HG03060 (cell line): ENCODE results near the gene GHITM.
A peak's percentile ranks its signal among the peaks of the same experiment; 100 is the strongest.
"Not testable (repeated sequence)": the region's sequence is repeated elsewhere in the genome, so short reads cannot be mapped to it uniquely, and the experiment has no call there.

Source experiments
- ATAC-seq: cut with Tn5 transposase; IDR thresholded peaks from one replicate; pipeline ENCODE4 v1.9.1; 2021; ENCODE audit warnings: low read depth, moderate number of reproducible peaks; ENCODE audit not compliant: unreplicated experiment

The GHITM gene

DNA sequence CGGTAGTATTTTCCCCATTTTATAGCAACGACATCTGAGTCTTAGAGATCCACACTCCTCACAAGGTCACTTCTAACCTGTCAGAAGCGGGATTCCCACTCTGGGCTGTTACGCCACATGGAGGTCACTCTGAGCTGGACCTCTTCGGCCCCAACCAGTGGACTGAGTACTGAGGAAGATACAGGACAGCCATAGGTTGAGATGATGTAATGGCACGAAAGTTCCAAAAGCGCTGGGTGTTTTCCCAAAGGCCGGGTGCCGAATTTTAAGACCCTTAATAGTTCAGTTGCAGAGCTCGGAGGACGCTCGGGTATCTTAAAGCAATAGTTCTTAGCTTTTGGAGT, 699 bp downstream of the GHITM start:
- ATAC-seq: no peak

DNA sequence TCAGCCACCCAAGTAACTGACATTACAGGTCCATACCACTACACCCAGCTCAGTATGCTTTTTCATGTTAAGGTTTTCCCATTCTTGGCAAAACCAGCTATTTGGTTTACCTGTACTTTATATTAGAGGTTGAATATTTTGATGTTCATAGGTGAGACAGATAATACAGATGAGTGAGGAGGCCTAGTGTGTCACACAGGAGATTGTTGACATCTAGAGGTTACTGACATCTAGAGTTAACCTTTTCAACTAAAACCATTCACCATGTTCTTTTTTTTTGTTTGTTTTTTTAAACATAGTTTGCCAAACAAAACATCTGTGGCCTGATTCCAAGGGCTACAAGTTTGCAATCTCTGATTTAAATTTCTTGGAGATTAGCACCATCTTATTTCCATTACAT, 8.0 kb downstream of the GHITM start:
- ATAC-seq: no peak

DNA sequence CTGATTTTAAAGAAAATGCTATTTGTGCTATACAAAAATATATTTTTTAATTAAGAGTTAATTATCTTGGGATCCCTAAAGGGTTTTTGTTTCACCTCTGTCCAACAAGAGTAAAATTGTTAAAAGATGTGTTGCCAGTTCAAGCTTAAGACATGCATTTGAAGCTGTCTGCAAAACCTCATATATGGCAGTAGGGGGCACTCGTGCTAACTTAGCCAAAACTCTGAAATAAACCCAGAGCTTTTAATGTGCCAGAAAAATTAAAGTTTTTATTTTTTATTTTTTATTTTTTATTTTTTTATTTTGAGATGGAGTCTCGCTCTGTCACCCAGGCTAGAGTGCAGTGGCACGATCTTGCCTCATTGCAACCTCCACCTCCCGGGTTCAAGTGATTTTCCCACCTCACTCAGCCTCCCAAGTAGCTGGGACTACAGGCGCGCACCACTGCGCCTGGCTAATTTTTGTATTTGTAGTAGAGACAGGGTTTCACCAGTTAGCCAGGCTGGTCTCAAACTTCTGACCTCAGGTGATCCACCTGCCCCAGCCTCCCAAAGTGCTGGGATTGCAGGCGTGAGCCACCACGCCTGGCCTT, 8.8 kb downstream of the GHITM start:
- ATAC-seq: not testable (repeated sequence)

DNA sequence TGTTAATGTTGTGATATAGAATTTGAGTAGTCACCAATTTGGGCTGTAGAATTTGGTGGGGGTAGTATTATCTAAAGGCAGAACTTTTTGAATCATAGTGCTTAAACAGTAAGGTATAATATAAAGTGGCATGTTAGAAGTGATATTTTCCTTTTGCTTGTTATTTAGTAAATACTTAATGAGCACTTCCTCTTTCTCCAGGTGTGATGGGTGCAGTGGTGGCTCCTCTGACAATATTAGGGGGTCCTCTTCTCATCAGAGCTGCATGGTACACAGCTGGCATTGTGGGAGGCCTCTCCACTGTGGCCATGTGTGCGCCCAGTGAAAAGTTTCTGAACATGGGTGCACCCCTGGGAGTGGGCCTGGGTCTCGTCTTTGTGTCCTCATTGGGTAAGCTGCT, 10.5 kb downstream of the GHITM start:
- ATAC-seq: no peak

DNA sequence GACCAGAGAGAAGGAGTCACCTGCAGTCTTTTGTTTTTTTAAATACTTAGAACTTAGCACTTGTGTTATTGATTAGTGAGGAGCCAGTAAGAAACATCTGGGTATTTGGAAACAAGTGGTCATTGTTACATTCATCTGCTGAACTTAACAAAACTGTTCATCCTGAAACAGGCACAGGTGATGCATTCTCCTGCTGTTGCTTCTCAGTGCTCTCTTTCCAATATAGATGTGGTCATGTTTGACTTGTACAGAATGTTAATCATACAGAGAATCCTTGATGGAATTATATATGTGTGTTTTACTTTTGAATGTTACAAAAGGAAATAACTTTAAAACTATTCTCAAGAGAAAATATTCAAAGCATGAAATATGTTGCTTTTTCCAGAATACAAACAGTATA, 13.5 kb downstream of the GHITM start:
- ATAC-seq: no peak

DNA sequence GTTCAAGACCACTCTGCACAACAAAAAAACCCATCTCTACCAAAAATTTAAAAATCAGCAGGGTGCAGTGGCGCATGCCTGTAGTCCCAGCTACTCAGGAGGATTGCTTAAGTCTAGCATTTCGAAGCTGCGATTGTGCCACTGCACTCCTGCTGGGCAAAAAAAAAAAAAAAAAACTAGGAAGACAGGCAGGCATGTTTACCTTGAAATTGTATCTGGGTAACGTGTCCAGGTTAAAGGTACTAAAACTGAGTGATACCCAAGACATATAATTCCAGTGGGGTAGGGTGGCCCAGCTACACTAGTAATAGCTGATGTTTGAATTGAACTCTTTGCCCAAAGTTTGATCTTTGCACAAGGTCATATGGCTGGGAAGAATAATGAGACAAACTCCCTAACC, 16.2 kb downstream of the GHITM start:
- no peak for ATAC-seq

DNA sequence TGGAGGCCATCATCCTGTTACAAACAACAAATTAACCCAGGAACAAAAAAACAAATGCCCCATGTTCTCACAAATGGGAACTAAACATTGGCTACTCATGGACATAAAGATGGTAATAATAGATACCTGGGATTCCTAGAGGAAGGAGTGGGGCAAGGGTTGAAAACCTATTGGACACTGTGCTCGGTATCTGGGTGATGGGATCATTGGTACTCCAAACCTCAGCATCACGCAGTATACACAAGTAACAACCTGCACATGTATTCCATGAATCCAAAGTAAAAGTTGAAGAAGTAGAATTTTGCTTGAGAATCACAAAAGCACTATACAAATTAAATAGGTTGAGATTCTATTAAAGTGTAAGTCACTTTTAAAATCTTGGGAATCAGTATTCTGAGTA, 16.7 kb downstream of the GHITM start:
- no peak for ATAC-seq

DNA sequence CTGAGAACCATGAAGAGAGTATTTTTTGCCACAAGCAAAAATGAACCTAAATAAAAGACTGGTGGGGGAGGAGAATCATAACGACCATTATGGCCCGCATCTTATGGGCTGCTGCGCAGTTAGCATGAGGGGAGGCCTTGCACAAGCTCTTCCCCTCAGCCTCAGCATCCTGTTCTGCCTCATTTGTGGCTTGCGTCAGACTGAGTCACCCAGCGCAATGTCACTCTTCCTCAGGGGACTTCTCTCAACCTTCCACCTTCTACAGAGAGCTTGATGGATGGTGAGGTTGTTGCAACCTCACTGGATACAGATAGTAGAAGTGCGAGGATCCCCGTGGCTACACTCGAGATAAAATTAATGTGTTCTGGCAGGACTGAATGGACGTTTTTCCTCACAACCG, 17.5 kb downstream of the GHITM start:
- peak; percentile 73 for ATAC-seq

DNA sequence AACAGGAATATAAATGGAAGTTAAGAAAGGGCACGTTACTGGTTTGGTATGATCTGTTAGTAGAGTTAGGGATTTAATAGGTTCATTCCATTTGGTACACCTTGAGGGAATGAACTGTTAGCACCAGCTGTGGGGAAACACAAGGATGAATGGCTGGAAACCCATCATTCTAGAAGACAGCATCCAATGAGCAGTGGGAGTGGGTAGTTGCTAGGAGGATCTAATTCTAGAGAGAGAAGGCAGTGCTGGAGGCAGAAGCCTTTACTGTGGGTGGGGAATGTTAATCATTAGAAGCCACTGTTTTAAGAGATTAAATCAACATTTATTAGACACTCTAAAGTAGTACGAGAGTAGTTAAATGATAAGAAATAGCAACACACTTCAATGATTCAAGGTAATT, 18.8 kb downstream of the GHITM start:
- no peak for ATAC-seq

DNA sequence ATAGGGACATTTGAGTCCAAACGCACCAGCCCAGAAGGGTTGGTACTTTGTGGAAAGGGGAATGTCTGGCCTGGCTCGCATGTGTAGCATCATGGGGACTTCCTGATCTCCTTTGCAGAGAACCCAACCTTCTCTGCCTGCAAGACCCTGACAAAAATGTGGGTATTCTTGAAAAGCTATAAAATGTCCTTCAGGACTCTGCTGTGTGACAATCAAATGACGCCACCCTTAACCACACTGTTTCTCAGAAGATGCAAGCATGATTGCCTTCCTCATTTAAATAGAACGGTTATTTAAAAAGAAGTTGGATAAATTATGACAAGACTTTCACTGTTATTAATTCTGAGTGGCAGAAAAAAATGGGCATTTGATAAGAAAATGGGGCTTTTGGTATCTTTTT, 19.2 kb downstream of the GHITM start:
- no peak for ATAC-seq

DNA sequence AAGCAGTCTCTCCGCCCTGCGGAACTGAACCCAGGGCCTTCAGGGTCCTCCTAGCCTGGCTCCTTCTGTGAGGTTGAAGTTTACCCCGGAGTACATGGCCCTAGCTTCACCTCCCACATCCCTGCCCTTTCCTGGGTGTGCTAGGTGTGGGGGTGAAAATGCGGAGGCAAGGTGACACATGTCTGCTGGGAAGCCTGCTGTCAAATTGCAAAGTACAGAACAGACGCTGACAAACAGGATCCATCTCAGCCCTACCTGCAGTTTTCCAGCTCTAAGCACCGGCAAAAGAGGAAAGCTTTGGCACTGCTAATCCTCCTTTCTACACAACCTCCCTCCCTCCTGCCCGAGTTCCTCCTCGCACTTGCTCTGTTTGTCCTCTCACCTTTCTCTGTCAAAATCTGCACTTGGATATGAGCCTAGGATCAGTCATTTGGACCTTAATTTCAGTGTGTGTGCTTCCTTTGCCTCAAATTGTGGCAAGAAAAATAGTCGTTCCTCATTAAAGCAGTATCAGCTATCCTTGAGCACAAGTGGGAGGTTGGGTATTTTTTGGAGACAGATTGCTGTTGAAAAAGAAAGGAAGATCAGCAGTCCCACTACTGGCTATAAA, 19.9 kb downstream of the GHITM start:
- ATAC-seq: no peak

DNA sequence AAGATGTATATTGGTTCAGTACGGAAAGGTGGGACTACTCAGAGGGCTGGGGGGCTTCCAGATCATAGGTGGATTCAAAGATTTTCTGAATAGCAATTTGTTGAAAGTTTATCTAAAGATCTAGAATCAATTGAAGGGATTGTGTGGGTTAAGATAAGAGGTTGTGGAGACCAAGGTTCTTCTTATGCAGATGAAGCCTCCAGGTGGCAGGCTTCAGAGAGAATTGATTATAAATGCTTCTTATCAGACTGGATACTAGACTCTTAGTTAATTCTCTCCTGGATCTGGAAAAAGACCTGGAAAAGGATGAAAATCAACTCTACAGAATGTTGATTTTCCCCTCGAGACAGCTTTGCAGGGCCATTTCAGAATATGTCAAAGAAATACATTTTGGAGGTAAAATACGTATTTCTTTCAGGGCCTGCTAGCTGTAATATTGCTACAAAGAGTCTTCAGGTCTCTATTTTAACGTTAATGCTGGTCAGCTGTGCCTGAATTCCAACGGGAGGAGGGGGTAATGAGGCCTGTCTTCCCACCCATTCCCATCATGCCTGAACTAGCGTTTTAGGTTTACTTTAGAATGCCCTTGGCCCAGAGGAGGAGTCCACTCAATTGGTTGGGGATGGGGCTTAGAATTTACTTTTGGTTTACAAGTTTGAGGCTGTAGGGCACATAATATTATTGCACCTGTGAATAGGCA, 21.5 kb downstream of the GHITM start:
- no peak for ATAC-seq

DNA sequence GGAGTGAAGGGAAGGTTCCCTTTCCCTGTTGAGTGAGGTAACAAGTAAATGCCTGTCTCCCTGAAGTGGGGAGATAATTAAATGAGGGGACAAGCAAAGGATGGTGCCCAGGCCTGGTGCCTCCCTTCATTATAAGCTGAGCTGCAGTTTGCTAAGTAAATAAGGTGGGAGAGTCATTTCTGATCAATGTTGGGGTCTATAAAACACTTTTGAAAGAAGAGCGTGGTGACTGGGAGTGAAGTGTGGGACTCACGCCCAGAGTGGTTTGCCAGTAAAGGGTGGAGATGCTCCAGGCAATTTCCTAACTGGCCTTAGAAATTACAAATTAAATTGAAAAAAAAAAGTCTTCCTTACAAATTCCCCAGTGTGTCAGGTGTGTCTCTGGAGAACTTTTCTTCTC, 24.7 kb downstream of the GHITM start:
- ATAC-seq: no peak

DNA sequence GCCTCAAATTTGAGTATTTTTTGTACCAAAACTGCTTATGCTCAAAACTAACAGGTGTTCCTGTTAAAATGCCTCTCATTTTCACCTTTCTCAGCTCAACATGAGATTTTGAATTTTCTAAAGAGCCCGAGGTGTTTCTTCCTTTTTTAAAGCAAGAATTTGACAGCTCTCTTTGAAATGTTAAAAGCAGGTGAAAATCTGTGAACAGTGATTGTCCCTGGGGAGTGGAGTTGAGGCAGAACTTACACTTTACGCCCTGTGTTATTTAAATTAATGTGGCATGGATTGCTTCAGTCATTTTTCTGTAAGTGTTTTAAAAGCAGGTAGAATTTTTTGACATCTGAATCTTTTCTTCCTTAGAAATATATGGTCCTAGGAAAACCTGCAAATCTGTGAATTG, 25.1 kb downstream of the GHITM start:
- no peak for ATAC-seq

DNA sequence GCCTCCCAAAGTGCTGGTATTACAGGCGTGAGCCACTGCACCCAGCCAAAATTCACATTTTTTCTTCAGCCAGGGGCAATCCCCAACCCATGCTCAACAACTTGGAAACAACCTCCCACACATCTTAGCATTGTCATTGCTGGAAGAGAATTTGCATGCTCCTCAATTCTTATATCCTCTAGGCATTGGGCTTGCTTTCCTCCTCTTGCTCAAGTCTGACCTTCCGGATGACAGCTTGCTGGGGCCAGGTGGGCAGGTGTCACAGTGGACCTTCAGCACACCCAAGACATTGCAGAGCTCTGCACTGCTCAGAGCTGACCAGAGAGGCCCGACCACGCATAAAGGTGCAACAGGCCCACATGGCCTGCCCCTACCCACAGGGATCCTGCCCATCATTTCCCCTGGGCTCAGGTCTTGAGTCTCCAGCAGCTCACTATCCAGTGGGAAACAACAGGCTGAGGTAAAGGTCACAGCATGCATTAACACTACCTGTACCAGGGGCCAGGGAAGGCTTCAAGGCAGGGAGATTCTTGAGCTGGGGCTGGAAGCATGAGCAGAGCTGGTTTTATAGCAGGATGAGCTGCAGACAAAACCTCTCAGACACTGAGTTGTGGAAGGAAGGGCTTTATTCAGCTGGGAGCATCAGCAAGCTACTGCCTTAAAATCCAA, 27.4 kb downstream of the GHITM start:
- ATAC-seq: no peak

DNA sequence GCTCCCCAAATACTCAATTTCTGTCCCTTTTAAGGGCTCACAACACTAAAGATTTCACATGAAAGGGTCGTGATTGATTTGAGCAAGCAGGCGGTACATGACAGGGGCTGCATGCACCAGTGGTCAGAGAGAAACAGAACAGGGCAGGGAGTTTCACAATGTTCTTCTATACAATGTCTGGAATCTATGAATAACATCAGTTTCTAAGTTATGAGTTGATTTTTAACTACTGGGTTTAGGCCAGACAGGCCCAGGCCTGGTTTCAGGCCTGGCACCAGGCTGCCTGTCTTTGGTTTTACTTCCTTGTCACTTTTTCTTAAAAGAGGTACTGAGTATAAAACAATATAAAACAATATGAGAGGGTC, 28.0 kb downstream of the GHITM start:
- not testable (repeated sequence) for ATAC-seq

DNA sequence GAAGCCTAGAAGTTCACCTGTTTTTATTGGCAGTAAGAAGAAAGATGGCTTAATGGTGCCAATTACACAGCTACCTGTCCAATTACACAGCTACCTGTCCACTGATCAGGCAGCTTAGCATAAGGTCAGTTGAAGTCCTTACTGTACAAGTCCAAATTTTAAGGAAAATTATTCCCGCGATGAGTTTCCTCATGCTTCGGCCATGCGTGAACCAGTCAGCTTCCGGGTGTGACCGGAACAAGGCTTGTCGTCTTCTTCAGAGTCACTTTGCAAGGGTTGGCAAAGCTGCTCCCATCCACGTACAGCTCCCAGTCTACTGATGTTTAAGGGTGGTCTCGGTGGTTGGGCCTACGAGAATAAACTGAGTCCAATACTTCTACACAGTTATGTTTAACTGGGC, 29.1 kb downstream of the GHITM start:
- not testable (repeated sequence) for ATAC-seq

DNA sequence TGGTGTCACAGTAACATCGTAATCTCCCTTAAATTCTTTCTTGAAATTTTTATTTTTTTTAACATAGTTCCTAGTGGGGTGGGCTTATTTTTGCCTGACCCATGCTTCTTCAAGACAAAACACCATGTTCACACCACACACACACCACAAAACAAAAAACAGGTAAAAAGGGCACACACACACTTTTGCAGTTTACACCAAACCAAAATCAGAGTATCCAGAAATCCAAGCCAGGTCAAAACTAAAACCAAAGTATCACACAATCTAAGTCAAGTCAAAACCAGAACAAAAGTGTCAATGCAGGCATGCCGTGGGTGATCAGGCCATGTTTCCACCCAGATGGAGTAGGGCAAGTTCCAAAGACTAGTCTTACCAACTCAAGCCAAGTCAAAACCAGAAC, 31.9 kb downstream of the GHITM start:
- not testable (repeated sequence) for ATAC-seq

DNA sequence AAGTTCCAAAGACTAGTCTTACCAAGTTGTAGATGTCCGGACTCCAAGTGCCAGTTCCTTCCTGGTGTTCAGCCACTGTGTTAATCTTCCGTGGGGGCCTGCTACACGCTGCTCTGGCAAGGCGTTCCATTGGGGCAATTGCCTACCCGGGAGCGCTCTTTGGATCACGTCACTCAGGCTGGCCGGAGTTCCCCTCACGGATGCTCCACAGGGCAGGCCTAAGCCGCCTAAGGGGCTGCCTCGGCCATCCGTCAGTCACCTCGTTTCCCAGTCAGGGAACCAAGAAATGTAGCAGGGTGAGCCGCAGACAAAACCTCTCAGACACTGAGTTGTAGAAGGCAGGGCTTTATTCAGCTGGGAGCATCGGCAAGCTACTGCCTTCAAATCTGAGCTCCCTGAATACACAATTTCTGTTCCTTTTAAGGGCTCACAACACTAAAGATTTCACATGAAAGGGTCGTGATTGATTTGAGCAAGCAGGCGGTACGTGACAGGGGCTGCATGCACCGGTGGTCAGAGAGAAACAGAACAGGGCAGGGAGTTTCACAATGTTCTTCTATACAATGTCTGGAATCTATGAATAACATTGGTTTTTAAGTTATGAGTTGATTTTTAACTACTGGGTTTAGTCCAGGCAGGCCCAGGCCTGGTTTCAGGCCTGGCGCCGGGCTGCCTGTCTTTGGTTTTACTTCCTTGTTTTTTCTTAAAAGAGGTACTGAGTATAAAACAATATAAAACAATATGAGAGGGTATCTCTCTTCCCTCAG, 32.6 kb downstream of the GHITM start:
- not testable (repeated sequence) for ATAC-seq

DNA sequence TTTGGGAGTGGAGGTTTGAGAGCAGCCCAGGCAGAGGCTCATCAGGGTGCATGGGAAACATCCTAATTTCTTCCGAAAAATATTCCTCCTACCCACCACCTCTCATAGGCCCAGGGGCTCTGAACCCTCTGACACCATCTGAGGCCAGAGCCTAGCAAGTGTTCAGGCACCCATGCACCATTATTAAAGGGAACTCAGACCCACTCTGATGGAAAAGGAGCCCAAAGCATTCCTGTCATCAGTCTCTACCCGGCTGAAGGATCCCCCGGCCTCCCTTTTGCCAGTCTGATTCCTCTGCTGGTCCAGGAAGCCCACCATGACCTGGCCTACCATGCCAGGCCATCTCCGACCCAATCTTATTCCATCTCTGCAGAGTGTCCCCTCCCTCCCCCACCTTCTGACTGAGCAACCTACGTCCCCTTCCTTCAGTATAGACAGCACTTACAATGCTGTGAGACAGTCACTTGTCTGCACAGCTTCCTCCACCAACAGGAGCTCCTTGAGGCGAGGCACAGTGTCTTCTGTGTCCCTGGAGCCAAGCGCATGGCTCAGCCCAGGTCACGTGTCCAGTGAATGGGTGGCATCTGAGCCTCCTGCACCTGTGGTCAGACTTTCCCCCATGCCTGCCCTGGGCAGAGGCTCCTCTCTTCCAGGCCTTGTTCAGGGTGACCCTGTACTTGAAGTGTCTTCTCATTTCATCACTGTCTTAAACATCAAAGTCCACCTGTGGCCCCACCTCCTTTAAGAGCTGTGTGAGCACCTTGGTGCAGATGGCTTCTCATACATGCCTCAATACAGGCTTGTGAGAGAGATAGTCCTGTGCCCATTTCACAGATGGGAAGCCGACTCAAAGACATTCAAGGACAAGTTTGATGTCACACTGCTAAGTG, 33.4 kb downstream of the GHITM start:
- ATAC-seq: no peak
